GM20000 (cell line): ENCODE results near the gene CLIC5.

Experiments used
- DNase-seq: peaks from one replicate; pipeline ENCODE4 v3.0.0; 2012; ENCODE audit warnings: low spot score
- TF ChIP-seq, protein P1 (sequence below): IDR thresholded peaks from 2 replicates; pipeline ENCODE4 v1.5.1; 2012; ENCODE audit warnings: mild to moderate bottlenecking, control low read depth; ENCODE audit errors: extremely low read depth, missing control alignments

CLIC5 gene

DNA sequence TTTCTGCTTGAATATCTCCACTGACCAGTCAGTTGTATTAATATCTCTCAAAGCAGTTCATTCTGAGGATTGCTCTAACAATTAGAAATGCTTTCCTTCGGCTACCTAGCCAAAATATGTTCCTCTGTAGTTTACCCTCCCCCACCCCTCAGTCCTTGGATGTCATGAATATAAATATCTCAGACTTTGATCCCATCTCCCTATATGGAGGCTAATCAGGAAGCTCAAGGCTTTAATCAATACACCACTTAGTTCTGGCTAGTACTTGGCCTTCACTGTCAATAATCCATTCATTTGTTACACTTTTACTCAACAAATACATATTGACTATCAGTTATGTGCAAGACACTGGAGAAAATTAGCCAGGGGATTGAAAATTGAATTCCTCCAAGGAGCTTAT is 60.1 kb downstream of the CLIC5 start:
- DNase-seq: no peak
- TF ChIP-seq, protein P1, sequence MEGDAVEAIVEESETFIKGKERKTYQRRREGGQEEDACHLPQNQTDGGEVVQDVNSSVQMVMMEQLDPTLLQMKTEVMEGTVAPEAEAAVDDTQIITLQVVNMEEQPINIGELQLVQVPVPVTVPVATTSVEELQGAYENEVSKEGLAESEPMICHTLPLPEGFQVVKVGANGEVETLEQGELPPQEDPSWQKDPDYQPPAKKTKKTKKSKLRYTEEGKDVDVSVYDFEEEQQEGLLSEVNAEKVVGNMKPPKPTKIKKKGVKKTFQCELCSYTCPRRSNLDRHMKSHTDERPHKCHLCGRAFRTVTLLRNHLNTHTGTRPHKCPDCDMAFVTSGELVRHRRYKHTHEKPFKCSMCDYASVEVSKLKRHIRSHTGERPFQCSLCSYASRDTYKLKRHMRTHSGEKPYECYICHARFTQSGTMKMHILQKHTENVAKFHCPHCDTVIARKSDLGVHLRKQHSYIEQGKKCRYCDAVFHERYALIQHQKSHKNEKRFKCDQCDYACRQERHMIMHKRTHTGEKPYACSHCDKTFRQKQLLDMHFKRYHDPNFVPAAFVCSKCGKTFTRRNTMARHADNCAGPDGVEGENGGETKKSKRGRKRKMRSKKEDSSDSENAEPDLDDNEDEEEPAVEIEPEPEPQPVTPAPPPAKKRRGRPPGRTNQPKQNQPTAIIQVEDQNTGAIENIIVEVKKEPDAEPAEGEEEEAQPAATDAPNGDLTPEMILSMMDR: no peak

- TF ChIP-seq, protein P1: no peak
- DNase-seq: no peak
Observed at GRCh38 chr6:45952546-45952945, 63.1 kb downstream of the CLIC5 start.

DNA sequence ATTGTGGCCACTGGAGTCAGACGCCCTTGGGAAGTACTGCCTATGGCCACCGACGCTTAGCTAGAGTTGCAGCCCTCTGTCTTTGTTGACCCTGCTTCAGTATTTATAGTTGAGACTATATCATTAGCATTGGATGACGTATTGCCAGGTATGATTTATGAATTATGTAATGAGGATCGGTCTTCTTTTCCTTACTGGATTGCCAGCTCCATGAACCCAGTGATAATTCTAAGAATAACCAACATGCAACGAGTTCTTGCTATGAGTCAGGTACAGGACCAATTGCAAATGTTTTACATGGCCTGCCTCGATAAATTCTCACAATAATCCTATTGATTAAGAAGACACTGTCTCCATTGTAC is 63.5 kb downstream of the CLIC5 start:
- DNase-seq: no peak
- TF ChIP-seq, protein P1: no peak

DNA sequence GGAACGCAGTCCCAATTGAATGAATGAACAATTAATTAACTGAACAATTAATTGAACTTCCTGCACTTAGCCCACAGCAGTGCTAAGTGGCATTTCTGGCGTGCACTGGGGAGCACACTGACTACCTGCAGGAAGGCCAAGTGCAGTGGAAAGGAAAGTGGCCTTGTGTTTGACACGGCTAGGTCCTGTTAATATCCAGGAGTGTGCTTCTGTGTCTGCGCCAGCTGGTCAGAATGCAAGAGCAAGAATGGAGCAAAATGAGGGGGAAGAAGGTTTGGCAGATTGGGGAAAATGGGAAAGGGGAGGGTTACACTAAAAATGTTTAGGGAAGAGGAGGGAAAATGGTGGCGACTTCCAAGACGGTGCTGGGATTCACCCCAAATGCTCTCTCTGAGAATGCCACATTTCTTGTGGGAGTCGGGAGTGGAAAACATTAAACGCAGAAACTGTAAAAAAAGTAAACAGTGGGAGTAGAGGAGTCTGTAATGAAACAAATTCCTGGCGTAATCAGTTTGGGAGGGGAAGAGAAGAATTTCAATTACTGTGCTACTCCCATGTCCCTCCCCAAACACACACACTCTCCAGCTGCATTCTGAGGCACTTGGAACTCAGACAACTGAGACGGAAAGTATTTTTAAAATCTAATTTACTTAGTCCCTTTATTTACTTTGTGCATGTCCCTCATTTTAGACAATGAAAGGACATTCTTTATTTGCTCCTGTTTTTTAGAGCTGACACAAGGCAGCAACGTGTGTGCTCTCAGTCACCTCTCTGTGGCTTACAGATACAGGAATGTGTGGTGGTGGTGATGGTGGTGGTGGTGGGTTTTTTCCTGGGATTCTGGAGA is 64.1 kb downstream of the CLIC5 start:
- TF ChIP-seq, protein P1: no peak
- no peak for DNase-seq

- TF ChIP-seq, protein P1: no peak
- DNase-seq: no peak
Observed at GRCh38 chr6:45949256-45949655, 66.4 kb downstream of the CLIC5 start.

DNA sequence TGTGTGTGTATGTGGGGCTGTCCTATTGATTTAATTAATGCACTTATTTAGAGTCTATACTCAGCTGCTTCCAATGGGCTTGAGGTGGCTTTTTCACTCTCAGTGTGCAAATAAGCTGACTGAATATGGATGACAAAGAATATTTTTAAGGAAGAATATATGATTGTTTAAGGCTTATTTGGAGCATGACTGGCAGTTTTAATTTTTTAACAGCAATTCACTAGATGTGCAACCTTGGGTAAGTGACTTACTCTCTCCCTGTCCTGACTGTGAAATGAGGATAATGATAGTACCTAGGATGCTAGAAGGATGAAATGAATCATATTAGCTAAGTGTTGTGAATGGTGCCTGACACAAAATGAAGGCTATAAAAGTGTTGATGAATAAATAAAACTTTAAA is 67.9 kb downstream of the CLIC5 start:
- no peak for DNase-seq
- TF ChIP-seq, protein P1: no peak

- TF ChIP-seq, protein P1: no peak
- DNase-seq: no peak
Observed at GRCh38 chr6:45946887-45947286, 68.8 kb downstream of the CLIC5 start.
